AG04449 (cell line): ENCODE data around the gene SH3PXD2A.

Experiments used
- CTCF ChIA-PET: fragments of 350-600 bp; formaldehyde crosslinking; extraction: SDS; loops from one replicate; lab custom pipeline; 2021; ENCODE audit warnings: antibody characterized with exemption; lab: Yijun Ruan, JAX
- POLR2A ChIA-PET: fragments of 400-600, 350-600 bp; formaldehyde crosslinking; extraction: SDS; loops from one replicate; lab custom pipeline; 2020; ENCODE audit warnings: antibody characterized with exemption, inconsistent platforms; lab: Yijun Ruan, JAX
- DNase-seq: peaks from one replicate; pipeline ENCODE4 v3.0.0-alpha.2; 2010; ENCODE audit warnings: low read depth, low spot score
- H3K4me3 ChIP-seq: 2 replicates; pipeline ENCODE4 v1.5.1; 2011; ENCODE audit warnings: low read depth, mild to moderate bottlenecking, control low read depth, low read length
- CTCF ChIP-seq: IDR thresholded peaks from one replicate; pipeline ENCODE4 v1.5.1; 2011; ENCODE audit warnings: mild to moderate bottlenecking, moderate library complexity, low read length, control low read depth, inconsistent platforms; ENCODE audit not compliant: insufficient read depth; ENCODE audit errors: missing control alignments

Gene SH3PXD2A

DNA sequence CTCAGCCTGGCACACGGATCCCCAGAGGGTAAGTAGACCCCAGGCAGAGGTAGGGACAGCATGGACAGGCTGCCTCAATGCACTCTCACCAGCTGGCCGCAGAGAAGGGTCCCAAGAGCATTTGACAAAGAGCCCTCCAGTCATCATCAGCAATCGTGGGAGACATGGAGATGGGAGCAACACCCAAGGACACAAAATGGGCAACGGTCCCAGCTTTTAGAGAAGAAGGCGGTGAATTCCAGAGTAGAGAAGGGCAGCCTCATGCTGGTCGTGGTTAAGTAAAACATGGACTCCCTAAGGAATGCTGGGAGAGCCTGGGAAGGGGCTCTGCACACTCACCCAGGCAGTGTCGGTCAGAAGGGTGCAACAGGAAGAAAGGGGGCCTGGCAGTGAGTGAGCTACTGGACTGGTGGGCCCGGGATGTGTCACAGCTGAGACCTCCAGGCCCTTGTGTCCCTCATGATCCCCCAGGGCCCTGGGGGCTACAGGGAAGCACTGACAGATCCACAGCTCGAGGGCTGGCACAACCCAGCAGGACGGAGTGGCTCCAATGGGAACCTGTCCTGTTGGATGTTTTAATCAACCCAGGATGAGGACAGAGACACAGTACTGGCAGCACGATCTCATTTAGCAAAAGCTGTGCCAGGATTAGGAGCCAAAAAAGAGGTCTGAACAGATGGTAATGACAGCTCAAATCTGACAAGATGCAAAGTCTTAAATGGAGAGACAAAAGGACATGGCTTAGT lies 214.8 kb downstream of the SH3PXD2A start:
- H3K4me3 ChIP-seq, result no peak overlapping the region
- ChIA-PET POLR2A (interaction anchor here (1.0 kb wide), 1 partner anchor 38 kb away, joined by 4 read pairs; no protein-coding TSS in a partner anchor), CTCF (interaction anchor here (0.9 to 1.6 kb wide), 2 partner anchors 20 to 45 kb away, joined by 4 to 5 read pairs; no protein-coding TSS in a partner anchor)
- TF ChIP-seq CTCF, result no peak
- no peak for DNase-seq

DNA sequence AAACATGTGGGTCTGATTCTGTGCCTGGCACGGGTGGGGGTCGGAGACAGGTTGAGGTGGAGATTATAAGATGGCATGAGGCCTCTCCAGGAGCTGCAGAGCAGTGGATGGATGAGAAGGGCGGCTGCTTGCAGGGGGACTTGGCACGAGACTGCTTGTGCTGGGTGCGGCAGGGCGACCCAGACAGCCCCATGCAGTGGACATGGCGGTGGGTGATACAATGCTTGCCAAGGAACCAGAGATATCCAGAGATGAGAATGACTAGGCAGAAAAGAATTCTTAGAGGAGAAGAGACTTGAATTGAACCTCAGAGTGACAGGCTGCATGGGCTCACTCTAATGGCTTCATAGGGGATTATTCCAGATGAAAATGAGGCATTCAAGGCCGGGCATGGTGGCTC lies 216.4 kb downstream of the SH3PXD2A start:
- no peak overlapping the region for H3K4me3 ChIP-seq
- ChIA-PET POLR2A (no interaction called here), CTCF (interaction anchor here (5.6 kb wide), 1 partner anchor 48 kb away, joined by 29 read pairs; no protein-coding TSS in a partner anchor)
- TF ChIP-seq CTCF, result no peak
- no peak for DNase-seq

- POLR2A ChIA-PET, result interaction anchor here (1.5 to 1.6 kb wide), 2 partner anchors 23 to 40 kb away, joined by 4 to 9 read pairs; no protein-coding TSS in a partner anchor
- DNase-seq, result no peak
- no peak for TF ChIP-seq CTCF
- no peak overlapping the region for H3K4me3 ChIP-seq
- CTCF ChIA-PET, result interaction anchor here (0.9 to 5.6 kb wide), 5 partner anchors 8 to 48 kb away, joined by 3 to 29 read pairs (median 5); no protein-coding TSS in a partner anchor
Measured at GRCh38 chr10:103637927-103638557, 217.3 kb downstream of the SH3PXD2A start.

DNA sequence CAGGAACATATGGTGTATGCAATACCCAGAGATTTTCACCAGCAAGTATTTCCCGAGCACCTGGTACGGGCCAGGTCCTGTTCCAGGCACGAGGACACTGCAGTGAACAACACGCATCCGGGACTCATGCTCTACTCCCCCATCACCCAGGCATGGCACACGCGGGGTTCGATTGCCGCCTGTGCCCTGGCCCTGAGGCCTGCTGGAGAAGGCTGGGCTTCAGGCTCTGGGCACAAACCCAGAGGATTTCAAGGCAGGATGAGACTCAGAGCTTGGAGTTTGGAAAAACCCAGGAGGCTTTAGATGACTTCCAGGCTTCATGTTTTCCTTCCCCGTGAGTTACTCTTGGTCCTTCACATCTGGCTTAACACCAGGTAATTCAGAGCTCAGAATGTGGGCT lies 218.4 kb downstream of the SH3PXD2A start:
- POLR2A ChIA-PET, result interaction anchor here (1.5 to 1.6 kb wide), 2 partner anchors 24 to 41 kb away, joined by 4 to 9 read pairs; no protein-coding TSS in a partner anchor
- CTCF ChIA-PET, result interaction anchor here (0.9 to 5.6 kb wide), 7 partner anchors 8 to 49 kb away, joined by 3 to 29 read pairs (median 4); no protein-coding TSS in a partner anchor
- no peak for TF ChIP-seq CTCF
- DNase-seq, result no peak
- H3K4me3 ChIP-seq, result no peak overlapping the region

DNA sequence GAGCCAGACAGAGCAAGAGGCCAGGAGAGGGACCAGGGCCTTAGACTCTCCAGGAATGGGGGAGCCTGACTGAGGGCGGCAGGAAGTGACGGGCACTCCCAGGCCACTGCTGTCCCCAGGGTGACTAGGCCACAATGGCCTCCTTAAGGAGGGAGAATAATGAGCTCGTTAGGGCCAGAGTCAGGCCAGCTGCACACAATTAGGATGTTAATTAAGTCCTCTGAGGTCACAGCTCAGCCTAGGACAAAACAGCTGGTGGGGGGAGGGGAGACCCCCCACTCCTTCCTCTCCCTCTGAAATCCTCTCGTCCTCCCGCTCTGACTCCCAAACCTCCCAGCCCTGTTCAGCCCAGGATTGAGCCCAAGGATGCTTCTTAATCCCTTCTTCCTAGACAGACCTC lies 218.9 kb downstream of the SH3PXD2A start:
- H3K4me3 ChIP-seq, result no peak overlapping the region
- ChIA-PET CTCF (interaction anchor here (0.6 to 5.6 kb wide), 7 partner anchors 9 to 71 kb away, joined by 3 to 29 read pairs (median 4); no protein-coding TSS in a partner anchor), POLR2A (interaction anchor here (1.6 kb wide), 1 partner anchor 42 kb away, joined by 4 read pairs; no protein-coding TSS in a partner anchor)
- DNase-seq, result no peak
- no peak for TF ChIP-seq CTCF

- no peak overlapping the region for H3K4me3 ChIP-seq
- TF ChIP-seq CTCF, result no peak
- POLR2A ChIA-PET, result no interaction called here
- CTCF ChIA-PET, result interaction anchor here (0.6 to 5.6 kb wide), 6 partner anchors 10 to 51 kb away, joined by 3 to 29 read pairs (median 4); no protein-coding TSS in a partner anchor
- DNase-seq, result no peak
Measured at GRCh38 chr10:103635580-103635979, 219.8 kb downstream of the SH3PXD2A start.
